GM12872 (cell line): ENCODE measurements around the gene CRYL1.

Experiments
- CTCF ChIP-seq: IDR thresholded peaks from 3 replicates; pipeline ENCODE4 v1.5.1; 2011; ENCODE audit warnings: low read depth, mild to moderate bottlenecking, low read length, moderate library complexity; ENCODE audit not compliant: insufficient read depth

The CRYL1 gene

GRCh38 chr13:20451397-20451796 is 74.3 kb downstream of the CRYL1 start:
- no peak for TF ChIP-seq CTCF

GRCh38 chr13:20448470-20448869 is 77.2 kb downstream of the CRYL1 start:
- TF ChIP-seq CTCF, result no peak

- no peak for TF ChIP-seq CTCF
Observed at GRCh38 chr13:20446900-20447299, 78.8 kb downstream of the CRYL1 start.

GRCh38 chr13:20446405-20446804 is 79.3 kb downstream of the CRYL1 start:
- TF ChIP-seq CTCF, result no peak

GRCh38 chr13:20442798-20443381 is 82.8 kb downstream of the CRYL1 start:
- no peak for TF ChIP-seq CTCF

GRCh38 chr13:20442375-20442774 is 83.3 kb downstream of the CRYL1 start:
- no peak for TF ChIP-seq CTCF

- TF ChIP-seq CTCF, result no peak
Observed at GRCh38 chr13:20441879-20442278, 83.8 kb downstream of the CRYL1 start.
